Fibroblast of pulmonary artery (primary cell): ENCODE results near the gene PRR14.
A peak's percentile ranks its signal among the peaks of the same experiment; 100 is the strongest.
"Not testable (repeated sequence)": the region's sequence is repeated elsewhere in the genome, so short reads cannot be mapped to it uniquely, and the experiment has no call there.

Experiments
- DNase-seq: peaks from one replicate; pipeline ENCODE4 v3.0.0-alpha.2; 2010; ENCODE audit warnings: low read depth
- H3K4me3 ChIP-seq: replicated peaks from 2 replicates; pipeline ENCODE4 v1.5.1; 2011; ENCODE audit warnings: low read depth, mild to moderate bottlenecking, control low read depth, low read length, moderate library complexity
- CTCF ChIP-seq: IDR thresholded peaks from 2 replicates; pipeline ENCODE4 v1.5.1; 2011; ENCODE audit warnings: mild to moderate bottlenecking, control low read depth, low read length, inconsistent platforms; ENCODE audit errors: missing control alignments

Gene PRR14

GRCh38 chr16:30633526-30633925 is 17.2 kb upstream of the PRR14 start:
- H3K4me3 ChIP-seq, result peak overlapping the region; percentile 80
- no peak for DNase-seq
- TF ChIP-seq CTCF, result no peak

GRCh38 chr16:30636599-30636998 is 14.2 kb upstream of the PRR14 start:
- no peak for TF ChIP-seq CTCF
- no peak for DNase-seq
- no peak overlapping the region for H3K4me3 ChIP-seq

- not testable (repeated sequence) for H3K4me3 ChIP-seq, DNase-seq
These were observed 13.6 kb upstream of the PRR14 start for GRCh38 chr16:30637139-30637538.

GRCh38 chr16:30637944-30638343 is 12.8 kb upstream of the PRR14 start:
- no peak overlapping the region for H3K4me3 ChIP-seq
- peak; percentile 67 for DNase-seq
- TF ChIP-seq CTCF, result peak; percentile 67

GRCh38 chr16:30641378-30641982 is 9.3 kb upstream of the PRR14 start:
- TF ChIP-seq CTCF, result no peak
- no peak for DNase-seq
- no peak overlapping the region for H3K4me3 ChIP-seq

- no peak for TF ChIP-seq CTCF
- H3K4me3 ChIP-seq, result no peak overlapping the region
- no peak for DNase-seq
These were observed 6.4 kb upstream of the PRR14 start for GRCh38 chr16:30644334-30644830.

- no peak for TF ChIP-seq CTCF
- no peak overlapping the region for H3K4me3 ChIP-seq
- DNase-seq, result no peak
These were observed 5.0 kb upstream of the PRR14 start for GRCh38 chr16:30645727-30646126.

- no peak overlapping the region for H3K4me3 ChIP-seq
- DNase-seq, result no peak
- no peak for TF ChIP-seq CTCF
These were observed 3.5 kb upstream of the PRR14 start for GRCh38 chr16:30647274-30647571.
